OCI-M1 (cell line): Measurements from ENCODE around the gene KRT86.
"Not testable (repeated sequence)": the region's sequence is repeated elsewhere in the genome, so short reads cannot be mapped to it uniquely, and the experiment has no call there.

Experiments
- DNase-seq: peaks from one replicate; lab custom pipeline; 2025; lab: John Stamatoyannopoulos, UW

The KRT86 gene

GRCh38 chr12:52267699-52268098 lies 6.7 kb upstream of the KRT86 start:
- no peak for DNase-seq

GRCh38 chr12:52268212-52268611 lies 6.2 kb upstream of the KRT86 start:
- DNase-seq, result no peak

DNA sequence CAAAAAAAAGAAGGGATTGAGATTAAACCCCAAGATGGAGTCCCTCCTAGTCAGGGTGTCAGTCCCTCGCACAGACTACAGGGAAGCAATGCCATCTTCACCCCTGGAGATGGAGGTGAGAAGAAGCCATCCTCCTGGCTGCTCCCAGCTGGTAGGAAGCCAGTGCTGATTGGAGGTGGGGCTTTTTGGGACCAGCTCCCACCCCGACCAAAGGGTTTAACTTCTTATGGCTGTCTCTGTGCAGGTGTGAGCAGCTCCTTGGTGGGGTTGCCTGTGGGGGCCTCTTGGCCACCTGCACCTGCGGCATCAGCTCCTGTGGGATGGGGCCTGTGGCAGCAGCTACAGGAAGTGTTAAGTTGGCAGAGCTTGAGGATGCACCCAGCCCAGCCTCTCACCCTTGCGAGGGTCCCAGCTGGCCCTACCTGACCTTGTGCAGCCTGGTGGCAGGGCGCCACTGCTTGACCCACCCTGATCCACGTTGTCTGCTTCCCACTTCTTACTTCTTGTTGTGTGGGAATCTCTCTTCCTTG lies 3.8 kb upstream of the KRT86 start:
- DNase-seq, result no peak

DNA sequence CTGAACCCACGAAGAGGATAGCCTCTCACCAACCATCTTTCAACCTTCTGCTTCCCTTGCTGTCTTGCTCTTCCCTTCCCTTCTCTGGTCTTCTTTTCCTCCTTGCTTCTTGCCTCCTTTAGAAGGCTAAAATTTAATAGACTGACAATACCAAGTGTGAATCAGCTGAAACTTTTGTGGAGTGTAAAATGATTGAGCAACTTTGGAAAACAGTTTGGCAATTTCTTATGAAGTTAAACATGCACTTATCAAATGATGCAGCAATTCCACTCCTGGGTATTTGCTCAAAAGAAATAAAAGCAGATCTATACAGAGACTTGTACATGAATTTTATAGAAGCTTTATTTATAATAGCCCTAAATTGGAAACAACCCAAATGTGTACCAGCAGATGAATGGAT lies 3.3 kb upstream of the KRT86 start:
- DNase-seq, result no peak

DNA sequence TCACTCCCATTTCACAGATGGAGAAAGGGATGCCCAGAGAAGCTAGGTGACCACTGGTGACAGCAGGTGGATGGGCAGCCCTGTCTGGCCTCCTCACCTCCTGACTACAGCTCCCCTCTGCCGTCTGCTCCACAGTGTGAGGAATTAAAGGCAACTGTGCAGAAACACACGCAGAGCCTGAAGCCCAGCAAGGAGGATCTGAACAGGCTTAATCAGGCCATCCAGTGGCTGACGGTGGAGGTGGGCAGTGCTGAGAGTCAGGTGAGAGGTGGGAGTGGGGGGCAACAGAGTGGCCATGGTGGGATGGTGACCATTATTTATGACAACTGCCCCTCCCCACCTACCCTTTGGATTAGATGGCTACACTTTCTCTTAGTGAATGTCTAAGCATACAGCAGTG lies 1.2 kb downstream of the KRT86 start:
- DNase-seq, result no peak

DNA sequence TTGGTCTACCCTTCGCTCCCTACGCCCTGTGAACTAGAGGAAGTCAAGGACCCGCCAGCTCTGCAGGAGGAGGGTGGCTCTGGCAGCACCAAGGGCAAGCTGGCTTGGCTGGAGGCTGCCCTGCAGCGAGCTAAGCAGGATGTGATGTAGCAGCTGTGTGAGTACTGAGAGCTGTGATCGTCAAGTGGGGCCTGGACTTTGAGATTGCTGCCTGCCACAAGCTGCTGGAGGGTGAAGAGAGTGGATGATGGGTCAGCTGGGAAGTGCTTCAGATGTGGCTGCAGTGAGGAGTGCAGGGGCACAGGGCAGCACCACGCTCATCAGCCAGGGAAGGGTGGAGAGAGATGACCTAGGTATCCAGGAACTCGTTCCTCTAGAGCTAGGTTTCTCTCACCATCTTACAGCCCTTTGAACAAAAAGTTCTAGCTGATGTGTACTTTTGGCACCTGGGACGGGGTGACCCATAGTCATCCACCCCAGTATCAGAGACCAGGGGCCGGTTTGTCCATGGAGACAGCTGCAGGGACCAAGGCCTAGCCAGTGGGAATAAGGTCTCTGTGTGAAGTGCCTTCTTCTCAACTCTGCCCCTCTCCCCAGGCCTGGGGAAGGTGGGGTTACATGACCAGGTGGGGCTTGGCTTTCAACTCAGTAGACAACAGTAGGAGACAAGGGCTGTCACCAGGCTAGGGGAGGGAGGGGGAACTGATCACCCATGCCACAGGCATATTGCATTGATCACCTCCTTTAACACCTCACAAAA lies 3.2 kb downstream of the KRT86 start:
- DNase-seq, result no peak

GRCh38 chr12:52278575-52279421 lies 4.4 kb downstream of the KRT86 start:
- DNase-seq, result peak; percentile 91

- DNase-seq, result no peak
Observed at GRCh38 chr12:52279422-52280318, 5.2 kb downstream of the KRT86 start.

DNA sequence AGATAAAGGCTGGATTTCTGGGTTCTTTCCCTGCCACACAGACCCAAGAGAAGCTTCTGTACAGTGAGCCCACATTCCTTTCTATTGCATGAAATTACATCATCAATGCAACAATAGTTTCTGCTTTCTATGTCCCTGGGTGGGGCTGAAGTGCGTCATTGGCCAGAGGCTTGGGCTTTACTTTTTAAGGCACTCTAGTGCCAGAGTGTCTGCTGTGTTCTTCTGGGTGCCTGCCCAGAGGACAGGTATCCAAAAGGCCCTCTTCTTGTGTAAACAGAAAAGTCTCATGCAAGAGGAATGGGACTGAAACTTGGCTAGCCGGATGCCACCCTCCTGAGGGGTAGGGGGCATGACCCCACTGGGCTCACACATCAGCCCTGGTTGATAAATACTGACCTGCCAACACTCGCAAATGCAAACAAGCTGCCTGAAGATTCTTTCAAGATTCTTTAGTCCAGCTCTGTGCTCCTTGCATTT lies 5.9 kb downstream of the KRT86 start:
- DNase-seq, result peak; percentile 93

GRCh38 chr12:52280796-52281560 lies 6.5 kb downstream of the KRT86 start:
- peak; percentile 43 for DNase-seq

- DNase-seq, result no peak
Observed at GRCh38 chr12:52284562-52285171, 10.2 kb downstream of the KRT86 start.

DNA sequence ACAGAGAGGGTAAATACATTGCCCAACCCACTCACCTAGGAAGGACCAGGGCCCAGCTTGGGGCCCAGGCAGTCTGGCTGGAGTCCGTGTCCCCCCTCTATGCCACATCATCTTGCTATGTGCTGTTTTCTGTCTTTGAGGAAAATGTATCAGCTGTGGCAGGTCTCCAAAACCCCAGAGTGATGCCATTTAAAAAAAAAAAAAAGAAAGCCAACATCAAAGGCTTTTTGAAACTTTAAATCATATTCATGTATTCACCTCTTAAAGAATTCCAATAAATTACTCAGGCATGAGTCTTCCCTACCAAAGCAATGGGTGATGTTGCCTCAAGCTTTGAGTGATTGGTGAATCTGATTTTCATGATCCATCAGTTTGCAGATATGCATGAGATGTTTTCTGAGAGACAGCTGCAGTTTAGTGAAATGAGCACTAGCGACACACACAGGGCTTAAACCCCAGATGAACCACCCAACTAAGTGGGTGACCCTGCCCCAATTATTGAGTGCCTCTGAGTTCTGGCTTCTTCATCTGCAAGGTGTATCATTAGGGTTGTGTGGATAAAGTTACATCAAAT lies 10.8 kb downstream of the KRT86 start:
- no peak for DNase-seq

DNA sequence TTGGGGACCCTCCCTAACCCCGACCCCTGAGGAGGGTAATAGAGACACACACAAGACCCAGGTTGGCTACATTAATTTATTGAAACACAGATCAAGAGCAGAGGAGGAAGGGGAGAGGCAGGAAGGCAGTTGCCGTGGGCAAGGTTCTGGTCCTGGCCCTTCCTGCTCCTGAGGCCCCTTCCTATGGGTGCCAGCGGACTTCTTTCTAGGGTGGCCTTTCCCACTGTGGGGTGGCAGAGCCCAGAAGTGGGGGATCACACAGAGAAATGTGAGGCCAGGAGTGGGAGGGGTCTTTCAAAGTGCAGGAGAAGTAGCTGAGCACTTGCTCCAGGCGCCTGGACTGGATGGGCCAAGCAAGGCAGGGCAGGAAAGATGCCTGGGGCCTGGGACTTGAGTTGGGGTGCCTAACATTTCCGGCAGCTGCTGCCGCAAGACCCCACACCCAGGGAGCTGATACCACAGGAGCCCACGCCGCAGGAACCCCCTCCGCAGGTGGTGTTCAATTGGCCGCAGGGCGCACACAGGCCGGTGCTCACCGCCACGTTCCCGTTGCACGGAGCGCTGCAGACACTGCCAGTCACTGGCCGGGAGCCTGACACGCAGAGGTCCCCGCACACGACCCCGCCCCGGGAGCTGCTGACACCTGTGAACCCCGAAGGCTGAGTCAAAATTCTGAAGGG lies 11.5 kb downstream of the KRT86 start:
- DNase-seq, result no peak

DNA sequence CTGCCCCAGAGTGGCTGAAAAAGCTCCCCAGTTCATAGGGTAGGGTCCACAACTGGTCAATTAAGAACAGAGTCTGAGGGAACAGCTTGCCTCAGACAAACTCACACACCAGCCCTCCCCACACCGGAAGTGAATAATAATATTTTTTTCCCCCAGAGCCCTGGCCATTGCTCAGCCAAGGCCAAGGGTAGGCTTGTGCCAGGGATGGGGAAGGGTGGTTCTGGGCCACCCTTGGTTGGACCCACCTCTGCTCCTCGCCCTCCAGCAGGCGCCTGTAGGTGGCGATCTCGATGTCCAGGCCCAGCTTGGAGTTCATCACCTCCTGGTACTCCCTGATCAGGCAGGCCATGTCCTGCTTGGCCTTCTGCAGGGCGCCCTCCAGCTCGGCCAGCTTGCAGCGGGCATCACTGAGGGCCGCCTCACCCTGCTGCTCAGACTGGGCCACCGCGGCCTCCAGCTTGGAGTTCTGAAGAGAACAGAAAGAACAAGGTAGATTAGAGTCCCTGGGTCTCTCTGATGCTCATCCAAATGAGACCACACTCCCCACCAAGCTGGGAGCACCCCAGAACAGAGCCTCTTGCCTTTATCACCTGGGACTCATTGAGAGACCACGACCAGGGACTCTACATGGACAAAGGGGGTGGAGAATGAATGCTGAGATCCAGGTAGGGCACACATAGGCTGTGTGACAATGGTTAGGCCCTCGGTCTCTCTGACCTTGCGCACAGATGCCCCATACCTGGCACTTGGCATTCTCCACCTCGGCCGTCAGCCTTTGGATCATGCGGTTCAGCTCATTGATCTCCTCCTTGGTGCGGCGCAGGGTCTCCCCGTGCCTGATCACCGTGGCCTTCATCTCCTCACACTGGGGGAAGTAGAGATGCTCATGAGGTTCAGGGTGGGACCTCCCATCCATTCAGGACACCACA lies 12.7 kb downstream of the KRT86 start:
- not testable (repeated sequence) for DNase-seq

DNA sequence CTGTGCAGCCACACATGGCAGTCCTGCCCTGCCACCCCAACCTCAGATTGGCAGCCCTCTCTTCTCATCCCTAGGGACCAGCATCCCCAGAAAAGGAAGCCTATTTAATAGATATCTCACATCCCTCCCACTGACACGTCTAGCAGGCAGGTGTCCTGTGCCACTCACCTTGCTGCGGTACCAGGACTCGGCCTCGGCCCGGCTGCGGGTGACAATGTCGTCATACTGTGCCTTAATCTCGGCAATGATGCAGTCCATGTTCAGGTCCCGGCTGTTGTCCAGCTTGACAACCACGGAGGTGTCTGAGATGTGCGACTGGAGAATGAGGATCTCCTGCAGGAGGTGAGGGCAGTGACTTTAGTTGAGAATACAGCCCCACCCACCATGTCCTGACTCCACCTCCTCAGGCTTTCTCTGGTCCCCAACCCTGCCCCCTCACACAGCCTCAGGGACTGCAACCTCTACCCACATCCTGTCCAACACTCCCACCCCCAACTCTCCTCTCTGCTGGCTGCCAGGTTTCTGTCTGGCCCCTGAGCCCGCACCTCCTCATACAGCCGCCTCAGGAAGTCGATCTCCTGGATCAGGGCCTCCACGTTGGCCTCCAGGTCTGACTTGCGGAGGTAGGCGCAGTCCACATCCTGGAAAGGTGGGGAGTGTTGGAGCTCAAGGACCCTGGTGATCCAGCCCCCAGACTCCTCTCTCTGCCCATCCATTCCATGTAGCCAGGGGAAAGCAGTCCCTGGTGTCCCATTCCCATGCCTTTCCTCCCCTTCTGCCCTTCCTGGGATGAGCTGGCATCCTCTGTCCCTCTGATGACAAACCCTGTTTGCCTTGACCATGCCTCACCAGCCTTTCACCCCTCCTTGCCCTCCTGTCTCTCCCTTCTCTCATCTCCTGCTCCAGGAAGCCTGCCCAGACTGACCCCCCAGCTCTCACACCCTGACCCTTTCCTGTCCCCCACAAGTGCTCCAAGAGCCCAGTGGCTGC lies 13.7 kb downstream of the KRT86 start:
- not testable (repeated sequence) for DNase-seq

- DNase-seq, result not testable (repeated sequence)
Observed at GRCh38 chr12:52290483-52291134, 16.2 kb downstream of the KRT86 start.
